GM13977 (cell line): Measurements from ENCODE around the gene NUP153.

ENCODE experiments used
- DNase-seq: peaks from one replicate; pipeline ENCODE4 v3.0.0; 2012; ENCODE audit warnings: low spot score
- in situ Hi-C: fragments of 300-500 bp; cut with MboI; formaldehyde crosslinking; loops from one replicate; pipeline ENCODE4 v1.12.0; 2022; ENCODE audit warnings: low sequenced_read_pairs, low pct_unique_long_range_greater_than_20kb, mixed read lengths, inconsistent platforms; ENCODE audit not compliant: unreplicated experiment
- TF ChIP-seq, protein P1 (sequence below): IDR thresholded peaks from 2 replicates; pipeline ENCODE4 v1.5.1; 2012; ENCODE audit warnings: mild to moderate bottlenecking, control low read depth; ENCODE audit not compliant: insufficient read depth; ENCODE audit errors: extremely low read depth, missing control alignments

The NUP153 gene

GRCh38 chr6:17615794-17616193 is 90.9 kb downstream of the NUP153 start:
- in situ Hi-C loops, result no loop called here
- DNase-seq, result no peak
- TF ChIP-seq, protein P1, sequence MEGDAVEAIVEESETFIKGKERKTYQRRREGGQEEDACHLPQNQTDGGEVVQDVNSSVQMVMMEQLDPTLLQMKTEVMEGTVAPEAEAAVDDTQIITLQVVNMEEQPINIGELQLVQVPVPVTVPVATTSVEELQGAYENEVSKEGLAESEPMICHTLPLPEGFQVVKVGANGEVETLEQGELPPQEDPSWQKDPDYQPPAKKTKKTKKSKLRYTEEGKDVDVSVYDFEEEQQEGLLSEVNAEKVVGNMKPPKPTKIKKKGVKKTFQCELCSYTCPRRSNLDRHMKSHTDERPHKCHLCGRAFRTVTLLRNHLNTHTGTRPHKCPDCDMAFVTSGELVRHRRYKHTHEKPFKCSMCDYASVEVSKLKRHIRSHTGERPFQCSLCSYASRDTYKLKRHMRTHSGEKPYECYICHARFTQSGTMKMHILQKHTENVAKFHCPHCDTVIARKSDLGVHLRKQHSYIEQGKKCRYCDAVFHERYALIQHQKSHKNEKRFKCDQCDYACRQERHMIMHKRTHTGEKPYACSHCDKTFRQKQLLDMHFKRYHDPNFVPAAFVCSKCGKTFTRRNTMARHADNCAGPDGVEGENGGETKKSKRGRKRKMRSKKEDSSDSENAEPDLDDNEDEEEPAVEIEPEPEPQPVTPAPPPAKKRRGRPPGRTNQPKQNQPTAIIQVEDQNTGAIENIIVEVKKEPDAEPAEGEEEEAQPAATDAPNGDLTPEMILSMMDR, result no peak

DNA sequence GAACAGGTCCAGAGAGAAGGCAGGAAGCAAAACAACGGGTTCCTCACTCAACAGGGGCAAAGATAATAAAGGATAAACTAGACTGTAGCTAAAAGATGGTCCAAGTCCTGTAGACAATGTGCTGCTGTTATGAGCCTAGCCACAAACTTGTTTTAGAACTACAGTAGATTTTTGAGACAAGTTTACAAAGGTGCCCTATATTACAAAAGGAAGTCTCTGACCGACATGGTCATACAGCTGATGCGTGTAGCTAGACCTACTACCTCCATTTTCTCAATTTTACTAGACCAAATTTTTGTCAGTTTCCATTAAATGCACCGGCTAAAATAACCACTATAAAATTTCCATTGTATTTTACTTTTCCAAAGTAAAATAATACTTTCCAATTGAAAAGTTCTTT is 94.7 kb downstream of the NUP153 start:
- TF ChIP-seq, protein P1, result no peak
- DNase-seq, result no peak
- in situ Hi-C loops, result no loop called here

- in situ Hi-C loops, result no loop called here
- DNase-seq, result no peak
- TF ChIP-seq, protein P1, result no peak
Measured at GRCh38 chr6:17610835-17611234, 95.9 kb downstream of the NUP153 start.

- TF ChIP-seq, protein P1, result no peak
- DNase-seq, result no peak
- in situ Hi-C loops, result no loop called here
Measured at GRCh38 chr6:17606606-17607005, 100.1 kb downstream of the NUP153 start.

DNA sequence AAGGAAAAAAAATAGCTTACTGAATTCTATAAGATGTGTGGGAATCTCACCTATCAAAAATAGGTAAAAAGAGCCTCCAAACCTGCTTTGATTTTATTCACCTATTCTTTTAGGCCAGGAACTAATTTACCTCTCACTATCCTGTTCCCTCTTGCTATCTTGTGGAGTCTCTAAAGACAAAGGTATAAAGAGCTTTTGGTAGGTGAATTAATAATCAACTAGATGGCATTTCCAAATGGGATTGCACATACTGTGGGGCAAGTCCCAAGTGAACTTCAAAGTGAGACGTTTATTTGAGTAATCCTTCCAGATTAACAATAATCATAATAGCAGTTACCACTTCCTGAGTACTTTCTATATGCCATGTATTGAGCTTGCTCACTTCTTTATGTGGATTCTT is 103.8 kb downstream of the NUP153 start:
- in situ Hi-C loops, result no loop called here

GRCh38 chr6:17601386-17601703 is 105.4 kb downstream of the NUP153 start:
- in situ Hi-C loops, result no loop called here
- DNase-seq, result no peak
- TF ChIP-seq, protein P1, result no peak

More for the DNA sequence above, 103.8 kb downstream of the NUP153 start:
- no peak for DNase-seq
- TF ChIP-seq, protein P1, result no peak

DNA sequence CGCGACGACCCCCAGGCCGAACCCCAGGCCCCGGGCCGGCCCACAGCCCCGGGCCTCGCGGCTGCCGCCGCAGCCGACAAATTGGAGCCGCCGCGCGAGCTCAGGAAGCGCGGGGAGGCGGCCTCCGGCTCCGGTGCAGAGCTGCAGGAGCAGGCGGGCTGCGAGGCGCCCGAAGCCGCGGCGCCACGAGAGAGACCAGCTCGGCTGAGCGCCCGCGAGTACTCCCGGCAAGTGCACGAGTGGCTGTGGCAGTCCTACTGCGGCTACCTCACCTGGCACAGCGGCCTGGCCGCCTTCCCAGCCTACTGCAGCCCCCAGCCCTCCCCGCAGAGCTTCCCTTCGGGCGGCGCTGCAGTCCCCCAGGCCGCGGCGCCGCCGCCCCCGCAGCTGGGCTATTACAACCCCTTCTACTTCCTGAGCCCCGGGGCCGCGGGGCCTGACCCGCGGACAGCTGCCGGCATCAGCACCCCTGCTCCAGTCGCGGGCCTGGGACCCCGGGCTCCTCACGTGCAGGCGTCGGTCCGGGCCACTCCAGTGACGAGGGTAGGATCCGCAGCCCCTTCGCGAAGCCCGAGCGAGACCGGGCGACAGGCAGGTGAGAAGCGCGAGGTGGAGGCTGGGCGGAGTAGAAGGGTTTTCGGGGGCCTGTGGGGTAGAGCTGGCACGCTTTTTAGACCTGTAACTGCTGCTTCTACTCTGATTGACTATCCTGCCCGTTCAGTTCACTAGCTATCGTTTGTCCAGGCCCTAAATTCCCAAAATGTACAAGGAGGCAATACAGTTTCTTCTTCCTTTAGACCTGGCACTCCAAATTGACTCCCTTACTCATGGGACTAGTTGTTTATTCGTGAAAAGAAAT is 106.0 kb downstream of the NUP153 start:
- peak; percentile 53 for DNase-seq
- TF ChIP-seq, protein P1, result peak; percentile 33
- in situ Hi-C loops, result no loop called here
